CD4-positive, alpha-beta T cell treated with Interleukin-4 for 1 hour (primary cell): Measurements from ENCODE around the gene MAGEB18.

Source experiments
- DNase-seq, 2 donors: peaks; one replicate each; pipeline ENCODE4 v3.0.0-alpha.2; 2020 to 2022

The MAGEB18 gene

DNA sequence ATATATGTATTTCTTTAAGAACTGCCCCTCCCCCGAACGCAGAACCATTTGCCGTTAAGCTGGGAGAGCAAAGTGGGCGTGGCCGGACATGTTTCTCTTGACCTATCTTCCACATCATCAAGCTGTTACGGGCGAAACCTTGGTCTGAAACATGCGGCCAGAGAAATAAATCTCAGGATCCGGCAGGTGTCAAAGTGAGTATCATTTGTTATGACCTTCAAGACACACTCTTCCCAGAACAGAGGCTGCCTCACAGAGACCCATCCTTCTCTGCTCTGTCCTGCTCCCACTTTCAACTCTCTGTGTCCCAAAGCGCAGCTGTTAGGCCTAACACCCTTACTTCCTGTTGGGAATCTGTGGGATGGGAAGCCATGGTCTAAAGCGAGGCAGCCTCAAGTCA lies at the start of gene MAGEB18:
Gene MAGEB18, plus strand, starts transcription at position 70 of the 400 bp plus-strand sequence. CDS start 643 bp downstream, outside the sequence.
- no peak for DNase-seq

GRCh38 chrX:26100421-26100920 lies 37.7 kb upstream of the MAGEB18 start:
- DNase-seq, result no peak

DNA sequence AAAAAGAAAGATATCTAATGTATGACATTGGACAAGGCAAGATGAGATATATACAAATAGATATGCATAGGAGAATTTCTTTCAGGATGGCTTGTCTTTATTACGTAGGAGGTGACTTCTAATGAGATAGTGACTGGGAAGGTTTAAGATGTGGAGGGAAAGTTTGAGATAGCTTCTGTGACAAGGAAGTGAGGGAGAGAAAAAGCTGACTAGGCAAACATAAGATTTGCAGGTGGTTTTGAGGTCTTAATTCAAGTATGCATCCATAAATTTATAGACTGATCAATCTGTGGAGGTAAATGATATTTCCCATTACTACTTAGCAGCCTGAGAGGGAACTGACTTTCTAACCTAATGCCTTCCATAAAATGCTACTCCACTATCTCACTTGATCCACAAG lies 29.0 kb upstream of the MAGEB18 start:
- no peak for DNase-seq

DNA sequence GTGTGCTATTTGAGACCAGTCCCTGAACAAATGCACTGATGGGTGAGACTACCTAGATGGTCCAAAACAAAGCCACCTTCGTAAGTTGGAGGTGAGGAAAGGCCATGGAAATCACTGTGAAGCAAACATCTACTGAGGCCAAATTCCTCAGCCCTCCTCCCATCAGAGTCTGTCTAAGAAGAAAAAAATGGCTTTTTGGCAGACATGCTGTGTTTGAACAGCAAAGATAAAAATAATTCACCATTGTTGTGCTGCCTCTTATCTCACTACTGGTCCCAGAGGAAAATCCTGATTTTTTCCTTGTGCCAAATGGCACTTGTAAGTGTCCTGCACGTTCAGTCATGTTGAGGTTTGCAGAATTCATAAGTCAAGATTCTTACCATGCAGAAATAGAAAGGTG lies 7.9 kb downstream of the MAGEB18 start:
- no peak for DNase-seq

DNA sequence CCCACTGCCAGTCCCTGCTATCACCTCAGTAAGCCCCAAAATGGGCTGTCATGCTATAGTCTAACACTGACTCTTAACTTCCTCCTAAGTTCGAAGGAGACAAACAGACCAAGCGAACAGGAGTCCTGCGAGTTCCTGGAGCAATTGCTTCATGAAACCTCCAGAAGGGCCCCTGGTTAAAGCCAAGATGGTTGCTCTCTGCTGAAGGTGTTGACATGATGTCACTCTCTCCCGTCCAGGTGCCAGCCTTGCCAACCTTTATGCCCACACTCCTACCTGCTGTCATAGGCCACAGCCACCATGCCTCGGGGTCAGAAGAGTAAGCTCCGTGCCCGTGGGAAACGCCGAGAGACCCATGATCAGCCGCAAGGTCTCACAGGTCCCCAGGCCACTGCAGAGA lies 22.2 kb downstream of the MAGEB18 start, which contains the start of gene MAGEB6B:
Gene MAGEB6B, plus strand, starts transcription at position 301 of the 400 bp plus-strand sequence. Its CDS starts 0 bp downstream, at position 301.
- DNase-seq, result no peak
